Stimulated activated CD8-positive, alpha-beta memory T cell treated with anti-CD3 and anti-CD28 coated beads, Interleukin-12 subunit alpha, Interleukin-12 subunit beta, amount 100 ng/mL, for 4 hours (primary cell): Measurements from ENCODE around the gene SSBP3.

Experiments used
- DNase-seq: peaks from one replicate; pipeline ENCODE4 v3.0.0-alpha.2; 2020; ENCODE audit warnings: low read depth

The SSBP3 gene

GRCh38 chr1:54409156-54410142, 3.3 kb upstream of the SSBP3 start:
- no peak for DNase-seq

GRCh38 chr1:54408147-54409066, 2.2 kb upstream of the SSBP3 start:
- no peak for DNase-seq

GRCh38 chr1:54407404-54408146, 1.4 kb upstream of the SSBP3 start:
- peak; percentile 24 for DNase-seq

GRCh38 chr1:54407154-54407403, 885 bp upstream of the SSBP3 start:
- DNase-seq: peak; percentile 8

GRCh38 chr1:54405898-54406293, 298 bp downstream of the SSBP3 start:
- DNase-seq: no peak

- DNase-seq: no peak
Measured at GRCh38 chr1:54404939-54405897, 976 bp downstream of the SSBP3 start.

GRCh38 chr1:54404263-54404662, 1.9 kb downstream of the SSBP3 start:
- DNase-seq: no peak

GRCh38 chr1:54403808-54404261, 2.4 kb downstream of the SSBP3 start:
- no peak for DNase-seq

- no peak for DNase-seq
Measured at GRCh38 chr1:54403405-54403804, 2.8 kb downstream of the SSBP3 start.

GRCh38 chr1:54402896-54403295, 3.3 kb downstream of the SSBP3 start:
- DNase-seq: no peak

- DNase-seq: no peak
Measured at GRCh38 chr1:54401799-54402198, 4.4 kb downstream of the SSBP3 start.

GRCh38 chr1:54400329-54400728, 5.9 kb downstream of the SSBP3 start:
- DNase-seq: no peak

GRCh38 chr1:54399765-54400164, 6.4 kb downstream of the SSBP3 start:
- DNase-seq: no peak

- no peak for DNase-seq
Measured at GRCh38 chr1:54398963-54399528, 7.1 kb downstream of the SSBP3 start.

- DNase-seq: no peak
Measured at GRCh38 chr1:54397980-54398379, 8.2 kb downstream of the SSBP3 start.

GRCh38 chr1:54397090-54397591, 9.1 kb downstream of the SSBP3 start:
- no peak for DNase-seq

GRCh38 chr1:54396261-54396933, 9.8 kb downstream of the SSBP3 start:
- no peak for DNase-seq

GRCh38 chr1:54395281-54395934, 10.8 kb downstream of the SSBP3 start:
- DNase-seq: no peak

- DNase-seq: no peak
Measured at GRCh38 chr1:54394104-54394503, 12.1 kb downstream of the SSBP3 start.
